K562 (cell line): Measurements from ENCODE around the gene GPR35. TPM values are rescaled to one million over a fixed set of nuclear protein-coding genes. Genes with fewer than 3 reads are reported as not detected.

Experiments used
- ATAC-seq: fragments of 200-7000 bp; cut with Tn5 transposase; 3 replicates; pipeline ENCODE4 v1.9.1; 2020; ENCODE audit warnings: moderate library complexity
- BruUV-seq: library from RNA; stranded (reverse); fragments of 400-500 nt; replicated peaks from 2 replicates; lab custom pipeline; 2021; lab: Mats Ljungman, UMichigan
- CTCF ChIA-PET: fragments of 300-600 bp; formaldehyde crosslinking; extraction: SDS; loops from one replicate; lab custom pipeline; 2021; ENCODE audit warnings: low intra/inter-chr PET ratio; lab: Yijun Ruan, JAX
- POLR2A ChIA-PET: fragments of 300-600, 350-650 bp; sonication (Branson Sonifier 250); formaldehyde crosslinking; extraction: SDS; loops from one replicate; lab custom pipeline; 2021; ENCODE audit warnings: antibody characterized with exemption, inconsistent platforms; lab: Yijun Ruan, JAX
- DNase-seq, 4 experiments: peaks; one replicate each; pipeline versions ENCODE4 v3.0.0 to v3.0.0-alpha.2; 2011 to 2018; ENCODE audit warnings: low spot score in 3 of 4, mixed read lengths in 3 of 4; ENCODE audit errors: extremely low read depth in 1 of 4
- FAIRE-seq: peaks from 2 replicates; lab custom pipeline; 2011; peaks lifted over from hg19 to GRCh38; lab: Jason Lieb, UNC
- H2AFZ ChIP-seq: 2 replicates; pipeline ENCODE4 v1.6.0; 2011; ENCODE audit warnings: low read depth, low read length, control low read depth, inconsistent platforms
- H3K27ac ChIP-seq: fragments of 200-600 bp; 3 replicates; pipeline ENCODE4 v1.8.0; 2011; ENCODE audit warnings: low read depth, mild to moderate bottlenecking, control low read depth, inconsistent platforms, low read length, moderate library complexity, mixed read lengths; ENCODE audit errors: extremely low read depth
- H3K27me3 ChIP-seq, 2 experiments: fragments of 300-600 bp in 1 of 2; 2 replicates in 1 of 2; 3 replicates in 1 of 2; pipeline versions ENCODE4 v1.6.0 to v1.8.0; 2011; ENCODE audit warnings: inconsistent platforms in 2 of 2, low read length in 2 of 2, mild to moderate bottlenecking in 1 of 2, mixed read lengths in 1 of 2, moderate library complexity in 1 of 2; ENCODE audit not compliant: control insufficient read depth in 2 of 2, insufficient read depth in 2 of 2
- H3K36me3 ChIP-seq: fragments of 300-600 bp; 3 replicates; pipeline ENCODE4 v1.8.0; 2011; ENCODE audit warnings: mild to moderate bottlenecking, low read length, inconsistent platforms; ENCODE audit not compliant: control insufficient read depth, insufficient read depth
- H3K4me1 ChIP-seq, 2 experiments: fragments of 200-600 bp in 1 of 2; replicated peaks in 1 of 2; 2 replicates in 1 of 2; 3 replicates in 1 of 2; pipeline versions ENCODE4 v1.5.1 to v1.8.0; 2011; ENCODE audit warnings: inconsistent platforms in 2 of 2, low read length in 2 of 2, mild to moderate bottlenecking in 1 of 2, mixed read lengths in 1 of 2, moderate library complexity in 1 of 2; ENCODE audit not compliant: control insufficient read depth in 2 of 2, insufficient read depth in 2 of 2
- H3K4me2 ChIP-seq: 2 replicates; pipeline ENCODE4 v1.6.1; 2011; ENCODE audit warnings: low read length, control low read depth, inconsistent platforms, mixed read lengths; ENCODE audit not compliant: insufficient read depth
- H3K4me3 ChIP-seq: fragments of 200-600 bp; sonication (generic), shearing (Covaris generic); 2 replicates; pipeline ENCODE4 v1.5.1; 2016; ENCODE audit warnings: control low read depth, inconsistent platforms
- H3K79me2 ChIP-seq: fragments of 200-600 bp; 3 replicates; pipeline ENCODE4 v1.8.0; 2011; ENCODE audit warnings: low read length, inconsistent platforms; ENCODE audit not compliant: control insufficient read depth, insufficient read depth
- H3K9ac ChIP-seq, 2 experiments: 2 replicates each; pipeline versions ENCODE4 v1.6.0 to v1.6.1; 2011; ENCODE audit warnings: low read depth in 2 of 2, low read length in 2 of 2, control low read depth in 1 of 2, inconsistent platforms in 1 of 2, mild to moderate bottlenecking in 1 of 2, mixed read lengths in 1 of 2; ENCODE audit not compliant: insufficient read depth in 1 of 2
- H3K9me1 ChIP-seq: one replicate; pipeline ENCODE4 v1.6.0; 2011; ENCODE audit warnings: inconsistent platforms, mild to moderate bottlenecking, low read length, moderate library complexity; ENCODE audit not compliant: control insufficient read depth, insufficient read depth
- H3K9me3 ChIP-seq: replicated peaks from 2 replicates; pipeline ENCODE4 v1.5.1; 2011; ENCODE audit warnings: low read depth, low read length, inconsistent platforms; ENCODE audit not compliant: control insufficient read depth, insufficient read depth
- H4K20me1 ChIP-seq: replicated peaks from 2 replicates; pipeline ENCODE4 v1.6.1; 2011; ENCODE audit warnings: low read length, inconsistent platforms, mixed read lengths; ENCODE audit not compliant: control insufficient read depth, insufficient read depth
- CBFA2T2 ChIP-seq: fragments of 450-650 bp; conservative IDR thresholded peaks from 2 replicates; pipeline ENCODE4 v1.6.1; 2017; ENCODE audit warnings: mild to moderate bottlenecking
- CBFA2T3 ChIP-seq: fragments of 450-650 bp; IDR thresholded peaks from 2 replicates; pipeline ENCODE4 v1.6.1; 2017
- HEY1 ChIP-seq: fragments of 250-450 bp; sonication (Bioruptor Pico); IDR thresholded peaks from 2 replicates; pipeline ENCODE4 v1.5.0; 2020; ENCODE audit warnings: mild to moderate bottlenecking, moderate library complexity, borderline replicate concordance
- KDM1A ChIP-seq, 2 experiments: fragments of 450-650 bp; IDR thresholded peaks; 2 replicates each; pipeline ENCODE4 v1.6.1; 2016; ENCODE audit warnings: mild to moderate bottlenecking in 2 of 2
- TBP ChIP-seq: optimal IDR thresholded peaks from 2 replicates; pipeline ENCODE3; 2011; ENCODE audit warnings: low read depth, low read length, improper control_type of control experiment
- TCF3 ChIP-seq: sonication (generic); formaldehyde crosslinking; IDR thresholded peaks from 2 replicates; pipeline ENCODE4 v1.4.0; 2020; ENCODE audit warnings: mild to moderate bottlenecking, missing genetic modification reagents
- WGBS: fragments of 100-300 bp; shearing (Covaris generic); methylation state at CpG from one replicate; pipeline ENCODE4 v1.1.6; 2016; ENCODE audit warnings: low coverage, mixed read lengths; ENCODE audit not compliant: insufficient coverage; ENCODE audit errors: missing lambda C conversion rate; 5-methylcytosine and 5-hydroxymethylcytosine counted together
- in situ Hi-C: fragments of 300-500 bp; cut with MboI; formaldehyde crosslinking; loops from 4 replicates; pipeline ENCODE4 v1.15.0; 2018; ENCODE audit warnings: inconsistent platforms, mixed read lengths
- intact Hi-C: fragments of 100-400 bp; cut with micrococcal nuclease; formaldehyde crosslinking; loops from 2 replicates; pipeline ENCODE4 v1.14.2; 2022
- polyA plus RNA-seq, 8 experiments: library from polyadenylated mRNA; depleted of rRNA in 4 of 8; stranded (reverse) in 5 of 8; unstranded in 3 of 8; fragments of >200 nt; fragmentation: Nextera tagmentation in 2 of 8; fragmentation: Illumina TruSeq in 1 of 8; extraction: Ambion mirVana in 2 of 8; extraction: Trizol in 1 of 8; gene quantifications; 2 replicates each; pipeline versions ENCODE4 v1.2.1 to v1.2.3, GENCODE V29; 2011 to 2014; ENCODE audit warnings: inconsistent platforms in 1 of 8, missing spikeins in 1 of 8
- total RNA-seq, 7 experiments: library from RNA; depleted of rRNA in 6 of 7; stranded (reverse); fragments of >200 nt in 6 of 7; fragmentation: Illumina TruSeq in 2 of 7; extraction: Trizol in 2 of 7; gene quantifications; 2 replicates each; pipeline versions ENCODE4 v1.2.1 to v1.2.3, GENCODE V29; 2011 to 2021; ENCODE audit warnings: low replicate concordance in 1 of 7
- TF ChIP-seq, protein P1 (sequence below): fragments of 250-450 bp; sonication (Bioruptor Pico); IDR thresholded peaks from 2 replicates; pipeline ENCODE4 v1.9.0; 2021; ENCODE audit warnings: mild to moderate bottlenecking

GPR35 gene
- total and polyA plus RNA-seq, 9 of the 15 experiments (the other 6 are each of a cell fraction or from before 2014, with no cell fraction given) = 0.04 to 0.50 (median 0.29) TPM; not detected in 3

DNA sequence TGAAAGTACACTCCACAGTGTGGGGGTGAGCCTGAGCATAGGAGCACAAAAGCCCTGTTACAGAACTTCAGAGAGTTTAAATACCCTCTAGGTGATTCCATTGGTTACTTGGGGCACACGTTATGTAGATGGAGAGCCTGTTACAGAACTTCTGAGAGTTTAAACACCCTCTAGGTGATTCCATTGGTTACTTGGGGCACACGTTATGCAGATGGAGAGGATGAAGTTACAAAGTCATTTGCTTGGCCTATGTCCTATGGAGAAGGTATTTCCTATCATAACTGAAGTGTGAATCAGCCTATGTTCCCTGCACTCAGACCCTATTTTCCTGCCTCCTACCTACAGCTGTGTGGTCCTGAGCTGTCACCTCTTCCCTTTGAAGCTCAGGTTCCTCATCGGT lies 42.5 kb upstream of the GPR35 start:
- BruUV-seq = no TSS peak
- no peak for ATAC-seq
- in situ Hi-C loops = no loop called here
- H3K27me3 ChIP-seq = no peaks in the 10 kb centered on the region
- FAIRE-seq = peak; percentile 49
- H3K9me1 ChIP-seq = peaks cover 8% of the 10 kb centered on the region
- no peak overlapping the region for H3K4me2 ChIP-seq
- intact Hi-C loops = loop anchor here (1.0 kb wide), 1 partner anchor 21 kb away; no protein-coding TSS in a partner anchor
- H3K9me3 ChIP-seq = no peaks in the 10 kb centered on the region
- H3K4me3 ChIP-seq = no peak overlapping the region
- 72% methylated on average over 3 of the region's 3 CpGs for WGBS
- peak; percentile 38 for TF ChIP-seq TBP
- TF ChIP-seq, protein P1, sequence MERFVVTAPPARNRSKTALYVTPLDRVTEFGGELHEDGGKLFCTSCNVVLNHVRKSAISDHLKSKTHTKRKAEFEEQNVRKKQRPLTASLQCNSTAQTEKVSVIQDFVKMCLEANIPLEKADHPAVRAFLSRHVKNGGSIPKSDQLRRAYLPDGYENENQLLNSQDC (CRISPR knock-in tag) = no peak
- TF ChIP-seq HEY1 = no peak
- TF ChIP-seq, all 486 proteins: peak for 1
- ChIA-PET POLR2A (no interaction called here), CTCF (no interaction called here)
- Histone ChIP-seq H3K36me3 (peaks cover 13% of the 10 kb centered on the region; the same call in 2 of the 3 replicates), H2AFZ (no peak overlapping the region), H3K79me2 (peaks cover 55% of the 10 kb centered on the region), H3K27ac (no peak overlapping the region; the same call in 2 of the 3 replicates), H3K4me1 (peaks cover 49 to 66% of the 10 kb centered on the region in 2 experiments), H3K9ac (peak overlapping the region in 1 of 2 experiments; percentile 39; a peak in 1 of 4 replicates), H4K20me1 (no peaks in the 10 kb centered on the region; the same call in 1 of the 2 replicates)
- no peak for DNase-seq

DNA sequence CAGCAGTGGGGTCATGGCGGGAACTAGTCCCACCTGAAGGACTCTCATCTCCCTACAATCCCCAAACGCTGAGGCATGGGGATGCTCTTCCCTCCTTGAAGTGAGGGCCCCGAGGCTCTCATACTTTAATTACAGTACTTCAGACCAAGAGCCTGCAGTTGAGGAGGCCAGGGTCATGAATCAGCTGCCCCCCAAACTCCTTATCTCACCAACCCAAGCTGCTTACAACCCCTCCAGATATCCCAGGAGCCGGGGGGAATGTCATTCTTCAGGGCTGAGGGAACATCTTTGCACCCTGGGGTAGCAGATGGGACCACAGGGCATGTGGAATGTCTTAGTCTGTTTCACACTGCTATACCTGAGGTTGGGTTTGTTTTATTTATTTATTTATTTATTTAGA lies 41.5 kb upstream of the GPR35 start:
- peaks cover 7% of the 10 kb centered on the region for H3K9me1 ChIP-seq
- TF ChIP-seq TCF3 = peak; percentile 8; the same call in 1 of the 2 replicates
- TF ChIP-seq KDM1A (IDR thresholded peaks at IDR 0.05) = no peak
- peak; percentile 48; the same call in 1 of the 2 replicates for TF ChIP-seq CBFA2T2
- peak; percentile 63 for TF ChIP-seq CBFA2T3
- TF ChIP-seq, all 486 proteins: peak for 3
- DNase-seq (peak in 1 of 4 experiments; percentile 51), FAIRE-seq (peak; percentile 62), ATAC-seq (no peak)
- WGBS = 24% methylated on average over 4 of the region's 4 CpGs
- no peaks in the 10 kb centered on the region; the same call in 1 of the 2 replicates for H4K20me1 ChIP-seq
- H3K27ac ChIP-seq = peak overlapping the region; percentile 77; the same call in 2 of the 3 replicates
- no peaks in the 10 kb centered on the region for H3K27me3 ChIP-seq
- POLR2A ChIA-PET = interaction anchor here (0.7 kb wide), 1 partner anchor 11 kb away, joined by 3 read pairs; no protein-coding TSS in a partner anchor
- in situ Hi-C loops (no loop called here), intact Hi-C loops (loop anchor here (1.0 kb wide), 1 partner anchor 22 kb away; no protein-coding TSS in a partner anchor)
- no TSS peak for BruUV-seq
- H3K9ac ChIP-seq = peak overlapping the region in 1 of 2 experiments; percentile 70; a peak in 1 of 4 replicates
- CTCF ChIA-PET = no interaction called here
- H3K4me1 ChIP-seq = peaks cover 48 to 59% of the 10 kb centered on the region in 2 experiments
- peaks cover 10% of the 10 kb centered on the region; the same call in 2 of the 3 replicates for H3K36me3 ChIP-seq
- H3K4me2 ChIP-seq = peak overlapping the region; percentile 93
- no peaks in the 10 kb centered on the region for H3K9me3 ChIP-seq
- H2AFZ ChIP-seq = no peak overlapping the region
- H3K79me2 ChIP-seq = peaks cover 64% of the 10 kb centered on the region
- no peak overlapping the region for H3K4me3 ChIP-seq
